ENCODE results near the gene KRT37. TPM values are rescaled to one million over a fixed set of nuclear protein-coding genes. Genes with fewer than 3 reads are reported as not detected.

Gene KRT37
- total RNA-seq, 1 experiment from 2014 or later: 3.2 TPM

GRCh38 chr17:41437254-41437653, 12.9 kb upstream of the KRT37 start:
- TF ChIP-seq CTCF (conservative IDR thresholded peaks at IDR 0.05; ENCODE audit: low read depth, low read length) (no peak), EZH2phosphoT487 (IDR thresholded peaks at IDR 0.05; ENCODE audit: borderline replicate concordance, low read length) (no peak), EZH2 (IDR thresholded peaks at IDR 0.05; ENCODE audit: low read length, unreplicated experiment) (no peak)
- BruUV-seq (replicated peaks): no TSS peak
- CTCF ChIA-PET: no interaction called here

DNA sequence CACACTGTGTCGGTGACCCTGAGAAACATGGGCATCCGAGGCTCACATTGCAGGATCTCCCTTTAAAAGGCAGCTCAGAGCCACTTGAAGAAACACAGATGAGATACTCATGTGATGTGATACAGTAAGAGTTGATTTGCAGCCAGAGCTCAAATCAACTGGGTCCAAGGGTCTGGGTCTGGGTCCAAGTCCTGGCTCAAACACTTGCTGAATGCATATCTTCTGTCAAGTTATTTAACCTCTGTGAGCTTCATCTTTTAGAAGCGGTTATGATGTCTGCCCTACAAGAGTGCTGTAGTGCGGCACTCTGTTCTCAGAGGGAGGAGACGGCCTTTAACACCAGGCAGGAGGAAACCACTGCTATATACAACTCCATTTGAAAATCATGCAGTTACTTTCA, 10.0 kb upstream of the KRT37 start:
- POLR2A ChIA-PET (ENCODE audit: unreplicated experiment): no interaction called here
- no peak overlapping the region for H3K4me3 ChIP-seq (ENCODE audit: low read length)
- no peaks in the 10 kb centered on the region for H3K36me3 ChIP-seq (ENCODE audit: low read depth, low read length)
- no peak overlapping the region for H3K4me2 ChIP-seq (ENCODE audit: low read length)
- ATAC-seq (no peak), DNase-seq (no peak)
- CTCF ChIA-PET: no interaction called here
- no peak overlapping the region for H2AFZ ChIP-seq (ENCODE audit: low read length)
- BruUV-seq (replicated peaks): no TSS peak
- TF ChIP-seq EZH2phosphoT487 (IDR thresholded peaks at IDR 0.05; ENCODE audit: borderline replicate concordance, low read length): no peak
- TF ChIP-seq CTCF (conservative IDR thresholded peaks at IDR 0.05; ENCODE audit: low read depth, low read length): no peak
- no peak for TF ChIP-seq EZH2 (IDR thresholded peaks at IDR 0.05; ENCODE audit: low read length, unreplicated experiment)
- no peak overlapping the region for H3K27ac ChIP-seq (ENCODE audit: low read length)
- no peaks in the 10 kb centered on the region for H3K9me3 ChIP-seq (ENCODE audit: low read length)
- H3K9me2 ChIP-seq (replicated peaks; ENCODE audit: low read length): no peaks in the 10 kb centered on the region
- intact Hi-C loops (cut with micrococcal nuclease): no loop called here
- no peaks in the 10 kb centered on the region for H3K27me3 ChIP-seq (ENCODE audit: low read length)
- H4K20me1 ChIP-seq (ENCODE audit: low read length): no peaks in the 10 kb centered on the region
- H3F3A ChIP-seq (ENCODE audit: low read length, unreplicated experiment): no peaks in the 10 kb centered on the region
- H3K4me1 ChIP-seq (ENCODE audit: insufficient read depth, low read length): no peaks in the 10 kb centered on the region
- no peak overlapping the region for H3K9ac ChIP-seq (ENCODE audit: low read length)
- H3K79me2 ChIP-seq (ENCODE audit: low read length): no peaks in the 10 kb centered on the region

More at GRCh38 chr17:41437254-41437653, 12.9 kb upstream of the KRT37 start:
- H3K4me3 ChIP-seq (ENCODE audit: low read length): no peak overlapping the region
- POLR2A ChIA-PET (ENCODE audit: unreplicated experiment): no interaction called here
- no peaks in the 10 kb centered on the region for H3K36me3 ChIP-seq (ENCODE audit: low read depth, low read length)
- no peaks in the 10 kb centered on the region for H3K79me2 ChIP-seq (ENCODE audit: low read length)
- H4K20me1 ChIP-seq (ENCODE audit: low read length): no peaks in the 10 kb centered on the region
- no peak overlapping the region for H3K9ac ChIP-seq (ENCODE audit: low read length)
- intact Hi-C loops (cut with micrococcal nuclease): no loop called here
- DNase-seq: no peak
- no peaks in the 10 kb centered on the region for H3K4me1 ChIP-seq (ENCODE audit: insufficient read depth, low read length)
- no peaks in the 10 kb centered on the region for H3K9me3 ChIP-seq (ENCODE audit: low read length)
- no peaks in the 10 kb centered on the region for H3F3A ChIP-seq (ENCODE audit: low read length, unreplicated experiment)
- no peaks in the 10 kb centered on the region for H3K9me2 ChIP-seq (replicated peaks; ENCODE audit: low read length)
- H3K4me2 ChIP-seq (ENCODE audit: low read length): no peak overlapping the region
- no peak overlapping the region for H2AFZ ChIP-seq (ENCODE audit: low read length)
- ATAC-seq: no peak
- no peaks in the 10 kb centered on the region for H3K27me3 ChIP-seq (ENCODE audit: low read length)
- no peak overlapping the region for H3K27ac ChIP-seq (ENCODE audit: low read length)

- BruUV-seq (replicated peaks): no TSS peak
- Histone ChIP-seq H3K27ac (ENCODE audit: low read length) (no peak overlapping the region), H3K79me2 (ENCODE audit: low read length) (no peaks in the 10 kb centered on the region), H3K4me3 (ENCODE audit: low read length) (no peak overlapping the region), H3F3A (ENCODE audit: low read length, unreplicated experiment) (no peaks in the 10 kb centered on the region), H3K4me2 (ENCODE audit: low read length) (no peak overlapping the region), H3K4me1 (ENCODE audit: insufficient read depth, low read length) (no peaks in the 10 kb centered on the region), H2AFZ (ENCODE audit: low read length) (no peak overlapping the region), H3K9me3 (ENCODE audit: low read length) (no peaks in the 10 kb centered on the region), H3K36me3 (ENCODE audit: low read depth, low read length) (no peaks in the 10 kb centered on the region), H3K9ac (ENCODE audit: low read length) (no peak overlapping the region), H4K20me1 (ENCODE audit: low read length) (no peaks in the 10 kb centered on the region), H3K27me3 (ENCODE audit: low read length) (no peaks in the 10 kb centered on the region), H3K9me2 (replicated peaks; ENCODE audit: low read length) (no peaks in the 10 kb centered on the region)
- ChIA-PET POLR2A (ENCODE audit: unreplicated experiment) (no interaction called here), CTCF (no interaction called here)
- ATAC-seq (no peak), DNase-seq (no peak)
- TF ChIP-seq EZH2 (IDR thresholded peaks at IDR 0.05; ENCODE audit: low read length, unreplicated experiment): no peak
- TF ChIP-seq CTCF (conservative IDR thresholded peaks at IDR 0.05; ENCODE audit: low read depth, low read length): no peak
- intact Hi-C loops (cut with micrococcal nuclease): no loop called here
These were observed 9.6 kb upstream of the KRT37 start for GRCh38 chr17:41434005-41434404.

Data from PC-3 (cell line).